Left cardiac atrium (tissue), 4 donors: ENCODE measurements around the gene ATG10. TPM values are rescaled to one million over a fixed set of nuclear protein-coding genes. Genes with fewer than 3 reads are reported as not detected.
"Not testable (repeated sequence)": the region's sequence is repeated elsewhere in the genome, so short reads cannot be mapped to it uniquely, and the experiment has no call there.

Experiments used
- ATAC-seq, 2 donors: fragments of 200-7000 bp; cut with Tn5 transposase; one replicate each; pipeline ENCODE4 v1.9.1; 2020; ENCODE audit warnings: mild to moderate bottlenecking in 2 of 2, moderate library complexity in 2 of 2
- DNase-seq: peaks from one replicate; pipeline ENCODE4 v3.0.0-alpha.2; 2020
- intact Hi-C, 2 donors: fragments of 100-400 bp; cut with DNase I; formaldehyde crosslinking; loops; one replicate each; pipeline versions ENCODE4 v1.14.1 to v1.15.1; 2022 to 2023
- total RNA-seq, 2 donors: library from RNA; stranded (reverse); fragmentation: NEBNext Ultra II Directional; extraction: Animal tissue kit (Norgen Biotek cat#: 25700); gene quantifications; one replicate each; pipeline ENCODE4 v1.2.1, GENCODE V29; 2021
- donor health status: DM: no; HTN: yes; CAD: no.
- donor health status: DM: no; HTN: yes; CAD: no; lungs with severe emphysema.
- donor health status: DM: yes; HTN: yes; CAD: no.
- donor health status: Dilated cardiomyopathy.

The ATG10 gene
- total RNA-seq, 2 donors from 2014 or later = 5.1 to 6.2 TPM

DNA sequence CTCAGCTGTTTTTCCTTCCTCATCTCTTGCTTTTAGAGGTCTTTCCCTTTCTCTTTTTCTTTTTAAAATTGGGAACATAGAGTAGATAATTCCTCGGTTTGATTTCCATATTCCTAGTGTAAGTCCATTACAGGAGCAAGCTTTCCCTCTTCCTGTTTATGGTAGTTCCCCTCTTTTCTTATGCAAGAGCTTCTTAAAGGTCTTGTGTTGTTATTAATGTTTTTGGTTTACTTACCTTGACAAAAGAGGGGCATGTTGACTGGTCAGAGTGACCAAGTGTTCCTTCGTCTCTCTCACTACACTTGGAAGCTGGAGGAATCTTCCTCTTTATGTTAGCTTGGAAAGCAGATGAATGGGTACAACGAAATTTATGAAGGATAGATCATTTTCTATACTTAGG, 8.3 kb downstream of the ATG10 start:
- intact Hi-C loops = no loop called here
- DNase-seq (no peak), ATAC-seq (no peak)

GRCh38 chr5:81980598-81981260, 8.9 kb downstream of the ATG10 start:
- no peak for ATAC-seq
- intact Hi-C loops = no loop called here

GRCh38 chr5:81982172-81982685, 10.4 kb downstream of the ATG10 start:
- DNase-seq, intact Hi-C loops, ATAC-seq: not testable (repeated sequence)

More at GRCh38 chr5:81980598-81981260, 8.9 kb downstream of the ATG10 start:
- DNase-seq = no peak

GRCh38 chr5:81983148-81983547, 11.3 kb downstream of the ATG10 start:
- ATAC-seq, DNase-seq, intact Hi-C loops: not testable (repeated sequence)

GRCh38 chr5:81983563-81983962, 11.7 kb downstream of the ATG10 start:
- DNase-seq, ATAC-seq, intact Hi-C loops: not testable (repeated sequence)

DNA sequence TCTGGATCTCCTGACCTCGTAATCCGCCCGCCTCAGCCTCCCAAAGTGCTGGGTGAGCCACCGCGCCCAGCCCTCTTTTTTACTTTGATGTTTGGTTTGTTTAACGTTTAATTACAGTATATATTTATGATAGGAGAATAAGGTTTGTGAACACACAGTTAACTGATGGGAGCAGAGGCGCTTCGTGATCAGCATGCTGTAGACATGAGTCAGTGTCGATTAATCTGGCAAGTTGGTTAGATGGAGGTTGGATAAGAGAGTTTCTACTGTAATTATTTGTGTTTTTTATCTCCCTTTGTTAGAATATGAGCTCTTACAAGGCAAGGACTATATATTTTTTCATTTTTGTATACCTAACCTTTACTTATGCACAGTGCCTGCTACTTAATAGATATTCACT, 14.3 kb downstream of the ATG10 start:
- ATAC-seq (no peak), DNase-seq (no peak)
- intact Hi-C loops = no loop called here

- intact Hi-C loops = no loop called here
- ATAC-seq = no peak
- no peak for DNase-seq
Measured at GRCh38 chr5:81989204-81989603, 17.4 kb downstream of the ATG10 start.

- no peak for ATAC-seq
- no peak for DNase-seq
- intact Hi-C loops = no loop called here
Measured at GRCh38 chr5:81994679-81995078, 22.9 kb downstream of the ATG10 start.

GRCh38 chr5:81995407-81995806, 23.6 kb downstream of the ATG10 start:
- DNase-seq (no peak), ATAC-seq (no peak)
- intact Hi-C loops = no loop called here

GRCh38 chr5:82004511-82004910, 32.7 kb downstream of the ATG10 start:
- DNase-seq = no peak
- intact Hi-C loops = no loop called here

GRCh38 chr5:82009869-82010268, 38.0 kb downstream of the ATG10 start:
- intact Hi-C loops, ATAC-seq, DNase-seq: not testable (repeated sequence)

More at GRCh38 chr5:82004511-82004910, 32.7 kb downstream of the ATG10 start:
- peak; percentile 87 to 94 for ATAC-seq

- ATAC-seq (no peak), DNase-seq (no peak)
Measured at GRCh38 chr5:82010696-82011095, 38.9 kb downstream of the ATG10 start.

DNA sequence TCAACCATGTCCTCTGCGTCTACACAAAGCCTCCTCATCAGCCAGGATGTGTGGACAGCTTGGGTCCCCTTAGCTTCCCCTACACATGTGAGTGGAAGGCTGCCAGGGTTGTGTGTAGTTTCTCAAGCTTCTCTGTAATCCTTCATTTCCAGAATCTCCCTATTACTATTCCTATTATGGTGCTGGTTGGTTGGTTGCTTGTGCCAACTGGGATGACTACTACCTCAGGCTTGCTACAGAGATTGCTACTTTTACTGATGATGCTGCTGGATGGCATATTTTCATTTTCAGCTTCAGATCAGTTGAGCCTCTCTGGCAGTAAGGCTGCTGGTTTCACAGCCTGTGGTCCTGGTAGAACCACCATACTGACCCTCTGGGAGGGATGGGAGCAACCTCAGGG, 39.9 kb downstream of the ATG10 start:
- intact Hi-C loops = no loop called here
- no peak for ATAC-seq

More at GRCh38 chr5:82010696-82011095, 38.9 kb downstream of the ATG10 start:
- intact Hi-C loops = no loop called here

DNA sequence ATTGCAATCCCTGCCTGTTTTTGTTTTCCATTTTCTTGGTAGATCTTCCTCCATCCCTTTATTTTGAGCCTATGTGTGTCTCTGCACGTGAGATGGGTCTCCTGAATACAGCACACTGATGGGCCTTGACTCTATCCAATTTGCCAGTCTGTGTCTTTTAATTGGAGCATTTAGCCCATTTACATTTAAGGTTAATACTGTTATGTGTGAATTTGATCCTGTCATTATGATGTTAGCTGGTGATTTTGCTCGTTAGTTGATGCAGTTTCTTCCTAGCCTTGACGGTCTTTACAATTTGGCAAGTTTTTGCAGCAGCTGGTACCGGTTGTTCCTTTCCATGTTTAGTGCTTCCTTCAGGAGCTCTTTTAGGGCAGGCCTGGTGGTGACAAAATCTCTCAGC, 42.8 kb downstream of the ATG10 start:
- DNase-seq, intact Hi-C loops, ATAC-seq: not testable (repeated sequence)

More for the DNA sequence above, 39.9 kb downstream of the ATG10 start:
- no peak for DNase-seq

DNA sequence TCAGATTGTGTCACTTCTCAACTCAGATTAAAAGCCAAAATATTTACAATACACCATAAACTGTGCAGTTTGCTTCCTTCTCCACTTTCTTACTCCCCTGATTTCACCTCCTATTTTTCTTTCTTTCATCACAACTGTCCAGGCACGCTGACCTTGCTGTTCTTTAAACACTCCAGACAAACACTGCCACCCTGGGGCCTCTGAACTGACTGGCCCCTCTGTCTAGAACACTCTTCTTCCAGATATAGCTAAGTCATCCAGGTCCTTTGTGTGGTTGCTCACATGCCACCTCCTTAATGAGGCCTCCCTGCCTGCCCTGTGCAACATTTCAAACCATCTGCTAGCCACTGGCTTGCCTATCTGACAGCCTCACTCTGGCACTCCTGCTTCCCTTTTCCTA, 46.6 kb downstream of the ATG10 start:
- DNase-seq (no peak), ATAC-seq (peak; percentile 41 to 63)
- intact Hi-C loops = no loop called here

GRCh38 chr5:82019342-82020138, 47.7 kb downstream of the ATG10 start:
- intact Hi-C loops = no loop called here
- no peak for DNase-seq
- ATAC-seq = peak in 1 of 2 donors; percentile 34

- no peak for DNase-seq
- intact Hi-C loops = no loop called here
Measured at GRCh38 chr5:82022499-82022898, 50.7 kb downstream of the ATG10 start.

GRCh38 chr5:82023644-82024043, 51.8 kb downstream of the ATG10 start:
- ATAC-seq (no peak), DNase-seq (no peak)
- intact Hi-C loops = no loop called here

More at GRCh38 chr5:82022499-82022898, 50.7 kb downstream of the ATG10 start:
- no peak for ATAC-seq

- intact Hi-C loops = no loop called here
- no peak for ATAC-seq
- no peak for DNase-seq
Measured at GRCh38 chr5:82031220-82032119, 59.6 kb downstream of the ATG10 start.
